Left renal cortex interstitium (tissue), 4 donors: Measurements from ENCODE around the gene NR1I2. TPM values are rescaled to one million over a fixed set of nuclear protein-coding genes. Genes with fewer than 3 reads are reported as not detected.

Experiments
- DNase-seq, 4 donors: peaks; one replicate each; pipeline ENCODE4 v3.0.0-alpha.2; 2013; ENCODE audit warnings: low read depth in 4 of 4, low spot score in 2 of 4, missing footprints in 1 of 4
- polyA plus RNA-seq, 4 donors: library from polyadenylated mRNA; unstranded; fragments of 120-200 nt; gene quantifications; one replicate each; pipeline ENCODE4 v1.2.1, GENCODE V29; 2013; ENCODE audit not compliant: insufficient read length in 4 of 4

NR1I2 gene
- polyA plus RNA-seq, 4 donors = 0.47 to 1.4 (median 0.78) TPM

DNA sequence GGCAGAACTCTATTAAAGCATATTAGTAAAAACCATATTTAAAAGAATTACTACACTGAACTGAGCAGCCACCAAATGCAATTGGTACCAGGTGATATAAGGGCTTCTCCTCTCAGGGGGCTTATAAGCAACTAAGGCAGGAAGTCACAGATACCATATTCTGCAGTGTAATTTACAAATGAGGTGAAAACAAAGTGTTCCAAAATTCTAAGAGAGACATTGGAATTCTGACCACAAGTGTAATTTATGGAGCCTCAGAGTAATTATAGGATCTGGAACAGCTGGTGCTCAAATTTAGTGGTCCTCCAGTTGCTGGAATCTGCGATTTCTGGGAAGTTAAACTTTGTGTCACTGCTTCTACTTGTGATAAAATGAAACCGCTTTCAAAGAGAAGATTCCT, 3.1 kb upstream of the NR1I2 start:
- DNase-seq = peak in 1 of 4 donors; percentile 16

DNA sequence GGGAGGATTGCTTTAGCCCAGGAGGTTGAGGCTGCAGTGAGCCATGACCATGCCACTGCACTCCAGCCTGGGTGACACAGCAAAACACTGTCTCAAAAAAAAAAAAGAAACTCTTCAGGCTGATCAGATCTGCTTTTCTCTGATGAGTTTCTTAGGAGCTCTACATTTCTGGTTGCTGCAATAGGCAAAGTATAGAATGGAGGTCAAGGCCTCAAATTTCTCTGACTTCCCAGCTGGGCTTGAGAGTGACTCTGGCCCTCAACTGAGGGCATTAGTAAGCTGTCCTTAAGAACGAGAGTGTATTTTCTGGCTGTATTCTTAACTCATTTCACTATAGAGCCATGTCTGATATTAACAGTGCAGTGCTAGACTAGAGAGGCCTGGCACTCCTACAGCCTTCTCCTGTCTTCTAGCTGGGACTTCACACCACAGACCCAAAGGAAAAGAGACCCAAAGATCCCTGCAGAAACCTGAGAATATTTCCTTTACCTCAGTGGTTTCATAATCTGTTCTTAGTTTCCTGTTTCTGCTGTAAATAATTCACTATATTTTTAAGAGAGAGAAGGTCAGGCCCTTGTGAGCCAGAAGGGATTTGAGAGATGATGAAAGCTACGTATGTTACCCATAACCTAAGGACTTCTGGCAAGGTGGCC, 2.0 kb upstream of the NR1I2 start:
- no peak for DNase-seq

DNA sequence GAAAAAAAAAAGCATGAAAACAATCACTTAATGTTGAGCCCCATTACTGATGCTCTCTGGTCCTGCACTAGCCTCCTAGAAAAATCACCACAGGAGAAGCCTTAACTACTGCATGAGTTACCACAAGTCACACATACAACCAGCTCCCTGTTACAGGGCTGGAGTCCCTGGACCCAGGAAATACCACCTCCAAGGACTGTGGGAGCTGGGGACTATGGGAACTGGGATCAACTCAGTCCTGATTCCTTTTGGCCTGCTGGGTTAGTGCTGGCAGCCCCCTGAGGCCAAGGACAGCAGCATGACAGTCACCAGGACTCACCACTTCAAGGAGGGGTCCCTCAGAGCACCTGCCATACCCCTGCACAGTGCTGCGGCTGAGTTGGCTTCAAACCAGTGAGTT, 559 bp downstream of the NR1I2 start:
- no peak for DNase-seq

DNA sequence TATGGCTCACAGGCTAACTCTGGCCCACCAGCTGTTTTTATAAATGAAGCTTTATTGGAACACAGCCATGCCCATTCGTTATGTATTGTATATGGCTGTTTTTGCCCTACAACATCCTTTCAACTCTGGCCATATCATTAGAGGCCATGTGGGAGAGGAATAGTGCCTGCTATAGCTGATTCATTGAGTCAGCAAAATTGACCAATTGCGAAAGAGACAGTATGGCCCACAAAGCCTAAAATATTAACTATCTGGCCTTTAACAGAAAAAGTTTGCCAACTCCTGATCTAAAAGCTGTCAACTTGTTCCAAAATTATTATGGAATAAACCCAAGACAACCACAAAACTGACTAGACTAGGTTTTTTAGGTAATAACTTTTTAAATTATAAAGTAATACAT, 1.4 kb downstream of the NR1I2 start:
- no peak for DNase-seq

DNA sequence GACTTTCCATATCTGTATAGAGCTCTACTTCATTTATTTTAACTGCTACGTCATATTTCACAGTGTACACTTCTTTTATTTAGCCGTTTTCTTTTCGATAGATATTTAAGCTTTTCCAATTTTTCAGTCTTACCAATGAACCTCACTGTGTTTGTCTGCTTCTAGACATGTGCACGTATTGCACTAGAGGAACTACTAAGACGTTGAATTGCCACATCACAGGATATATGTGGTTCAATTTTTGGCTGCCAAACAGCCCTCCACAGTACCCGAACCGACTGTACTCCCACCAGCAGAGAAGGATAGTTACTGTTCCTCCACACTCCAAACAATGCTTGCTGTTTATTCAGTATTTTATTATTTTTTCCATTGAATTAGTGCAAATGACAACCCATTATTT, 2.0 kb downstream of the NR1I2 start:
- DNase-seq = no peak

DNA sequence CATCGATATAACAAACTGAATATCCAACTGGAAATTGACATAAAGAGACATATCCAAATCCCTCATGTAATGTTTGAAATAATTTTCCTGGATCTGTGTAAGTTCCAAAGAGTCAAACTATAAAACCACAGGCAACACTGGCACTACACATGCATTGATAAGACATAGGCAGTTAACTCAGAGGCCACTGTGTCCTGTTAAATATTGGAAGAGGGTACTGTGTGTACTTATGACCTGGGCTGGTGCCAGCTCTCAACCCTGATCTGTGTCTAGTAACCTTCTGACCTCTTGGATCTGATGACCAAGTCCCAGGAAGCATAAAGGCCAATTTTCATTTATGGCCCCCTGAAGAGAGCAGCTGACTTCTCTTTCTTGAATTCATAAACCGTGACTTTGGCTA, 4.5 kb downstream of the NR1I2 start:
- no peak for DNase-seq

DNA sequence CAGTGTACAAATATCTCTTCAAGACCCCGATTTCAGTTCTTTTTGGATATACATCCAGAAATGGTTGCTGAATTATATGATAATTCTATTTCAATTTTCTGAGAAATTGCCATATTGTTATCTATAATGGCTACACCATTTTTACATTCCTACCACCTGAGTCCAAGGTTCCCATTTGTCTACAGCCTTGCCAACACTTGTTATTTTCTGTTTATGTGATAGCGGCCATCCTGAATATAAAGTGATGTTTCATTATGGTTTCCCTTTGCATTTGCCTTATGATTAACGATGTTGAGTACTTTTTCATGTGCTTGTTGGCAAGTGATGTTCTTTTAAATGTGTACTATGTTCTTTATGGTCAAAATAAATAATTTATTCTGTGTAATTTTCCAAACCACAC, 8.5 kb downstream of the NR1I2 start:
- DNase-seq = no peak

DNA sequence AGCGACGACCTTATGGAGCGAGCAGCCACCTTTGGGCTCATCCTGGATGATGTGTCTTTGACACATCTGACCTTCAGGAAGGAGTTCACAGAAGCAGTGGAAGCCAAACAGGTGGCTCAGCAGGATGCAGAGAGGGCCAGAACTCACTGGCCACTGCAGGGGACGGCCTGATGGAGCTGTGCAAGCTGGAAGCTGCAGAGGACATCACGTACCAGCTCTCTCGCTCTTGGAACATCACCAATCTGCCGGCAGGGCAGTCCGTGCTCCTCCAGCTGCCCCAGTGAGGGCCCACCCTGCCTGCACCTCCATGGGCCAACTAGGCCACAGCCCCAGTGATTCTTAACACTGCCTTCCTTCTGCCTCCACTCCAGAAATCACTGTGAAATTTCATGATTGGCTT, 10.4 kb downstream of the NR1I2 start:
- DNase-seq = no peak

DNA sequence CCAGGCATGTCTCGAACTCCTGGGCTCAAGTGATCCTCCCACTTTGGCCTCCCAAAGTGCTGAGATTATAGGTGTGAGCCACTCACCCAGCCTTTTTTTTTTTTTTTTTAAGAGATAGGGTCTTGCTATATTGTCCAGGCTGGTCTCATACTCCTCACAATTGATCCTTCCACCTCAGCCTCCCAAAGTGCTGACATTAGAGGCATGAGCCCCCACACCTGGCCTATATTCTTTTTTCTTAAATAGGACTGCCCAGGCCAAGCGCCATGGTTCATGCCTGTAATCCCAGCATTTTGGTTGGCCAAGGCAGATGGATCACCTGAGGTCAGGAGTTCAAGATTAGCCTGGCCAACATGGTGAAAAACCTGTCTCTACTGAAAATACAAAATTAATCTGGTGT, 12.5 kb downstream of the NR1I2 start:
- no peak for DNase-seq

DNA sequence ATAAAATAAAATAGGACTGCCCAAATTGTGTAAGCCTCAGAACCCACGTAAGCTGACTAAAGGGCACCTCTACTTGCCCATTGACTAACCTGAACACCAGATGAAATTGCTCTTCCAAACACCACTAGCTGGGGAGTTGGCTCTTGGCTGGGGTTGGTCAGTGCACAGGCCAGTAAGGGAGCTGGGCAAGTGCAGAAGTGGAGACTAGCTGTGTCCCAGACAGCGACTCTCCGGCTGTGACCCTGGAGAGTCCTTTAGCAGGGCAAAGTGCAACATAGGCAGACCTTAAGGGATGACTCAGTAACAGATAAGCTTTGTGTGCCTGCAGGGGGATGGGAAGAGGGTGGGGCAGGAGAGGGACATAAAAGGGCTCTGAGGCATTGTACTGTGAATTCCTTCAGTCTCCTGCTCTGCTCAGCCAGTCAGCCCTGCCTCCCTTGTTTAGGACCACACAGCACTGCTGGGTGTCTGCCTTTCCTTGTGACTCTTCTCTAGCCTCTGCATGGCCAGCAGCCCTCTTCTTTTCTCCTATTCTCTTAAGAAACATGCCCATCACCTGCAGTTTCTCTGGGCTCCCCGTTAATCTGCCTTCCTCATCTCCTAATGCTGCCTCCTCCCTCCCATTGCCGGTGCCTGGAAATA, 13.2 kb downstream of the NR1I2 start:
- DNase-seq = no peak

DNA sequence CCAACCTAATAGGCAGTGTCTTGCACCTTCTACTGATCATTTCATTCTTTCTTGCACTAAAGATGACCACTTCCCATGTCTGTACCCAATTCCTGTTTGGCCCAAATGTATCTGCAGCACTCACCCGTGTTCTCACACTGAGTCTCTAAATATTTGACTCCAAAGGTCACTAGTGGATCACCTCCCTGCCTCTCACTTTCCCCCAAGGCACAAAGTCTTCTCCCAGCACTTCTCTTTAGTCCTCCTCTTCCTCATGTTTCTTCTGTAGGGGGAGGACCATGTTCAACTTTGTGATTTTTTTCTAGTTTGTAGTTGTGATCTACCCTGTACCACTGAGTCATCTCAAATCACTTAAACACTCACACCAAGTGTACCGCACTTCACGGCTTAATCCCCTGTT, 13.9 kb downstream of the NR1I2 start:
- no peak for DNase-seq

DNA sequence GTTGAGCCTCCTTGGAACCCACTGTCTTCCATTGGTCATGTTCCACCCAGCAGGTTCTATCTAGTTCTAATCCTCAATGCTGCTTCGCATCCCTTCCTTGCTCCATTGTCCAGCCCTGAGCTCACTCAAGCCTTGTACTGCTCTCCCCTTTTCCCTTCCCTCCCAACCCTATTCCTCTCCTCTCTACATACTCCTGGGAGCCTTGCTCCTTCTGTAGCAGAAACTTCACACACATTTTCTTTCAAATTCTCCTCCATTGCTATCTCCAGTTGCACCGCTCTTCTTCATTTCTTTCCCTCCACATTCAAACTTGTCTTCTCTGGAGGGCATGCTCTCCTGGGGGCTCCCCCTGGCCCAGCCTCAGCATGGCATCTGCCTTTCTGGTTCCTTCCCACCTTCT, 14.5 kb downstream of the NR1I2 start:
- DNase-seq = no peak

DNA sequence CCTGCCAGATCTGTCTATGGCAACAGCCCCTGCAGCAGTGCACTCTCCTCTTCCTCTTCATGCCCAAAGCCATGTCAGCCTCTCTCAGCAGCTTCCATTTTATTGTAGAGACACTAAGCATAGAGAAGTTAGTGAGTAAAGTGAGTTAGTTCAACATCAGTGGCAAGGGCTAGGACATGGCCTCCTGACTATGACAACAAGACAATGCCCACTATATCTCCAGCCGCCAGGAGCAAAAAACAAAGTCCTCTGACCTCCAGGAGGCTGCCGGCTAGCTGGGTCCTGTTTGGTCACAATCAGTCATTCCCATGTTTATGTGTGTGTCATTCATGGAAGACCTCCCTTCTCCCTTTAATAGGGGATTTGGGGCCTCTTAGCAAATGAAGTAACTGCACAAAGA, 14.9 kb downstream of the NR1I2 start:
- no peak for DNase-seq

DNA sequence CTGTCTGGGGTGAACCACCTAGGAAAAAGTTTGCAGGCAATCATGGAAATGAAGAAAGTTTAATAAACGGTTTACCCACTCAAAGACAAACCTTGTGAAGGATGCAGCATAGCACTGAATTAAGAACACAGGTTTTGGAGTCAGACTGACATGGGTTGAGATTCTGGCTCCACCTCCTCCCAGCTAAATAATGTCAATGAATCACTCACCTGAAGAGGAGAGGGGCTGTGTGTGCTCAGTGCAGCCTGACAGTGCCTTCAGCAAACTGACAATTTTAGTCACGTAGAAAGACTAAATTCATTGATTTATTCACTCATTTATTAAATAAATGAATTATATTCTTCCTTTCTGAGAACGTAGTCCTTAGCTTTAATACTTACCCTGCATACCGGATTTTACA, 18.9 kb downstream of the NR1I2 start:
- no peak for DNase-seq

DNA sequence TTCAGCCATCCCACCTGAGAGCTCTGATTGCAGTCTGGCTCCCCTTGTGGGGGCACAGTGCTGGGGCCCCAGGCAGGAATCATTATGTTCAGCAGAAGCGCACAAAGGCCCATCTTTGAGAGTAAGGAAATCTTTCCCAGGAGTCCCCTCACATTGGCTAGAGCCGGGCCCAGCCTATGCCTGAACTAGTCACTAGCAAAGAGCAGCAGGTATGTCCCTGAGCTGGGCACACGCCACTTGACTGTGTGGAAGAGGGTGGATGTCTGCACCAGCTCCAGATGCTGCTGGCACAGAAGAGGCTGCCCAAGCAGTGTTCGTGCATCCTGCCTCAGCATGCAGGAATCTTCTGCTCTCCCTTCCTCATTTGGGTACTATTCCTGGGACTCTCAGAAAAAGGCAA, 26.3 kb downstream of the NR1I2 start:
- no peak for DNase-seq

DNA sequence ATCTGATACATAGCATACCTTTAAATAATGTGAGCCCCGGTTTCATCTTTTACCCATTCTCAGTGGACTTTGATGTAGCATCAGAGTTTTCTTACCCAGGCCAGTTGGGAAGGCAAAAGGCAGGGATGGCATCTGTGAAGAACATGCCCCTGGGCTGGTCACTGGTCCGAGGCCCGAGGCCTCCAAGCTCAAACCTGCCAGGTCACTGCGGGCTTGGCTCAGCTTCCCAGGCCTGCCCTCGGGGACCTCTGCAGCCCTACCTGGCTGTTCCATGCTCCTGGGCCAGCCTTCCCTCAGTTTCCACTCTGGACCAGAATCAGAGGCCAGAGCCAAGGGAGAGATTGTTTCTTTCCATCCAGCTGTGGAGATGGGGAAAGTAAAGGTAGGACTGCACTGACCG, 26.9 kb downstream of the NR1I2 start:
- no peak for DNase-seq

DNA sequence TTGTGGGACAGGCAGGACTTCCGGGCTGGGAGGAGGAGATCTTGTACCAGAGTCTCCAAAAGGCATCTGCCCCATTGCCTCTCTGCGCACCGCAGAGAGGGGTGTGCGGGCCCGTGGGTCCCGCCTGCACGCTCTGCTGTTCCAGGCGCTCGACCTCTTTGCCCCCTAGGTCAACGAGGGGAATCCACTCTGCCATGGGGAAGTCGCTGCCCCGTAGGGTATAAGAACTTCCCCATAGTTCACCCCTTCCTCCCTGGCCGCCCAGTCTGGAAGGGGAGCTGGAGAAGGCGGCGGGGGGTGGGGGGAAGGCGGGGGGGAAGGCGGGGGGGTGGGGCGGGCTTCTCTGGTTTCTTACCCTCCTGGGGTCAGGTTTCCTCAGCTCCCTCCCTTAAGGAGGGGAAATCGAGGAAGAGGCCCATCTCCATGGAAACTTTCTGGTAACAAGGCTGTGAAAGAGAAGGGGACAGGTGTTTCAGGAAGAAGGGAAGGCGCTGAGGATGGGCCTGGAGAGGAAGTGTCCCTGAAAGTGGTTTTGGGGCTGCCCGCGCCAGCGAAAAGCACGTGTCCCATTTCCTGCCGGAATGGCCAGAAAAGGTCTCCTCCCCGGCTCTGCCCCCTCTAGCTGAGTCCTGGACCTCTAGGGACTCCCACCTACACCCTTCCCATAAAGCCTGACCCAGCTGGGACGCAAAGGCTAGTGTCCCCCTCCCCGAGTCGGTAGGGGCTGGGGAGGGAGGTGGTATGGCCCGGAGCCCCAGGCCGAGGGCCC, 27.5 kb downstream of the NR1I2 start:
- DNase-seq = no peak

DNA sequence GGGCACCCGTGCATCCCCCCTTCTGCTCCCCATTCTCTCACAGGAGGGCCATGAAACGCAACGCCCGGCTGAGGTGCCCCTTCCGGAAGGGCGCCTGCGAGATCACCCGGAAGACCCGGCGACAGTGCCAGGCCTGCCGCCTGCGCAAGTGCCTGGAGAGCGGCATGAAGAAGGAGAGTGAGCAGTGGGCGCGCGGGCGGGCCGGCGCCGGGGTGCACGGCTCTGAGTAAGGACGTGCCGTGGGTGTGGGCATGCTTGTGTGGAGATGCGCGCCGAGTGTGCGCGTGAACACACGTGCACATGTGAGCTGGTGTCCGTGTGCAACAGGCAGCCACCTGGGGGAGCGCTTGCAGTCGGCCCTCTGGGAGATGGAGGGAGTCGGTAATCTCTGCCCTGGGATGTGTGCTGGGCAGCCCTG, 28.1 kb downstream of the NR1I2 start:
- peak in 2 of 4 donors; percentile 16 to 23 for DNase-seq

DNA sequence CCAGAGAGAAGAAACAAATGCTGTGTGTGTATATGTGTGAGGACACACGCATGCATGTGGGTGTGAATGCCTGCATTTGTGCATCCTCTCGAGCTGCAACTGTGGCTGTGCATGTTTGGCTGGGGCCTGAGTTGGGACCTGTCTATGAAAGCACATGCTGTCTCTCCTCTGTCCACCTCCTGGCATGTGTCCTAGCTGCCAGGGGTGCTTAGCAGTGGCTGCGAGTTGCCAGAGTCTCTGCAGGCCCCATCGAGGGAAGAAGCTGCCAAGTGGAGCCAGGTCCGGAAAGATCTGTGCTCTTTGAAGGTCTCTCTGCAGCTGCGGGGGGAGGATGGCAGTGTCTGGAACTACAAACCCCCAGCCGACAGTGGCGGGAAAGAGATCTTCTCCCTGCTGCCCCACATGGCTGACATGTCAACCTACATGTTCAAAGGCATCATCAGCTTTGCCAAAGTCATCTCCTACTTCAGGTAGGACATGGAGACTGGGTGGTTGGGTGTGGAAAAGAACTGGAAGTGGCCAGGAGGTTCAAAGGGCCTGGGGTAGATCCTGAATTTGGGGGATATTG, 30.7 kb downstream of the NR1I2 start:
- DNase-seq = no peak

DNA sequence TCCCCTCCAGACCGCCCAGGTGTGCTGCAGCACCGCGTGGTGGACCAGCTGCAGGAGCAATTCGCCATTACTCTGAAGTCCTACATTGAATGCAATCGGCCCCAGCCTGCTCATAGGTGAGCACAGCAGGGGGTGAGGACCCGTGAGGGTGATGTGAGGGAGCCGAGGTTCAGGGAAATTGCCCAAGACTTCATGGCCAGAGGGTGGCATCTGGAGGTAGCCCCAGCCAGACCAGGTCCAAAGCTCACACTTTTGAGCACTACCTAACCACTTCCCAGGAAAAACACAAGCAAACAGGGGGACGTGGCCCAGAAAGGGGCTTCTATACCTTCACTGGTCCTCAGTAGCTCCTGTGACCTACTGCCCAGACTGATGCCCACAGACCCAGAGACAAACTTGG, 33.8 kb downstream of the NR1I2 start:
- DNase-seq = no peak

DNA sequence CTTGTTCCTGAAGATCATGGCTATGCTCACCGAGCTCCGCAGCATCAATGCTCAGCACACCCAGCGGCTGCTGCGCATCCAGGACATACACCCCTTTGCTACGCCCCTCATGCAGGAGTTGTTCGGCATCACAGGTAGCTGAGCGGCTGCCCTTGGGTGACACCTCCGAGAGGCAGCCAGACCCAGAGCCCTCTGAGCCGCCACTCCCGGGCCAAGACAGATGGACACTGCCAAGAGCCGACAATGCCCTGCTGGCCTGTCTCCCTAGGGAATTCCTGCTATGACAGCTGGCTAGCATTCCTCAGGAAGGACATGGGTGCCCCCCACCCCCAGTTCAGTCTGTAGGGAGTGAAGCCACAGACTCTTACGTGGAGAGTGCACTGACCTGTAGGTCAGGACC, 35.2 kb downstream of the NR1I2 start:
- DNase-seq = no peak
